ENCODE measurements around the gene SLC30A4. TPM values are rescaled to one million over a fixed set of nuclear protein-coding genes. Genes with fewer than 3 reads are reported as not detected.

Gene SLC30A4
- polyA plus RNA-seq, 6 donors from 2014 or later: 9.3 to 16.8 (median 12.4) TPM

DNA sequence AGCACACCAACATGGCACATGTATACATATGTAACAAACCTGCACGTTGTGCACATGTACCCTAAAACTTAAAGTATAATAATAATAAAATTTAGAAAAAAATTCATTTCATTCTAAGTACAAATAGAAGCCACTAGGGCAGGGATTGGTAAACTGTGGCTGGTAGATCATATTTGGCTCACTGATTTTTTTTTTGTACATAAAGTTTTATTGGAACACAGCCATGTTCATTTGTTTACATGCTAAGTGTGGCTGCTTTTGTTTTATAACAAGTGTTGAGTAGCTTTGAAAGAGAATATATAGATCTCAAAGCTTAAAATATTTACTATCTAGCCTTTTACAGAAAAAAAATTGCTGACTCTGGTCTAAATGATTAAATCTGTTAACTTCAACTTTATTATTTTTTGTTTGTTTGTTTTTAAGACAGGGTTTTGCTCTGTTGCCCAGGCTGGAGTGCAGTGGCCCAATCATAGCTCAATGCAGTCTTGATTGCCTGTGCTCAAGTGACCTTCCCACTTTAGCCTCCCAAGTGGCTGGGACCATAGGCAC, 32.8 kb downstream of the SLC30A4 start:
- Mint-ChIP-seq H3K36me3 (peaks cover 8 to 13% of the 10 kb centered on the region in 2 donors), H3K9me3 (no peaks in the 10 kb centered on the region), H3K27me3 (no peaks in the 10 kb centered on the region), H3K27ac (no peak overlapping the region), H3K4me3 (no peak overlapping the region), H3K4me1 (no peaks in the 10 kb centered on the region)
- ATAC-seq (ENCODE audit: low read depth in 2 of 2) (no peak), DNase-seq (no peak)

DNA sequence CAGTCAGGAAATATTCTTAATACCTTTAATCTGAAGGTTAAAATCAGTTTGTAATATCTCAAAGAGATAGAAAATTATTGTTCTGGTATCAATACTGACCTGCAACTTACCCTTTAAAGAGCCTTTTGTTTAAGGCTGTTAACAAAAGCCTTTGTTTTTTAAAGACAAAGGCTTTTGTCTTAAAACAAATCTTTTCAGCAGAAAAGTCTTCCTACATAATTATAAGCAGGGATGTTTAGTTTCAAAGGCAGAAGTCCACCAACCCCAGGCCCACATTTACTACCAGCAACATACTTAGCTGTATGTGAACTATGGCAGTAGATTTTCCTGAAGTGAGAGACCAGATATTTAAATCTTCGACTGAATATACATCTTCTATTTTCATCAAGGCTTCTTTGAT, 36.2 kb downstream of the SLC30A4 start:
- Mint-ChIP-seq H3K27me3 (no peaks in the 10 kb centered on the region), H3K9me3 (no peaks in the 10 kb centered on the region), H3K4me1 (no peaks in the 10 kb centered on the region), H3K27ac (no peak overlapping the region), H3K4me3 (no peak overlapping the region), H3K36me3 (peaks cover 8 to 14% of the 10 kb centered on the region in 2 donors)
- DNase-seq: no peak
- ATAC-seq (ENCODE audit: low read depth in 2 of 2): no peak

DNA sequence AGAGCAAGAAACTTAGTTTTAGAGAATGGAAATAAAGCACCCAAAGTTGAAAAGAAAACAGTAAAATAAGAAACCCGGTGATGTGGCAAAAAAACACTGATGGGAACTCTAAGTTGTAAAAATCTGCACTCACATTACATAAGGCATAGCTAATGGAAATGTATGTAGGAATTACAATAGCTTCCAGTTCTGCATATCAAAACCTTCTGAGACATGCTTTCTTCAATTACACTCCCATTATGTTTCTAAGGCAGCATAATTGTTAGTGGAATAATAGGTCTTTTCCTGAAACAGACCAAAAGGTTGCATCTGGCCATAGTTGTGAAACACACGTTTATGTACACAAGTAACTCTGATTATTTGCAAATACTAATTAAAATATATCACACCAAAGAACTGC, 41.4 kb downstream of the SLC30A4 start:
- Mint-ChIP-seq H3K4me3 (no peak overlapping the region), H3K9me3 (no peaks in the 10 kb centered on the region), H3K4me1 (no peaks in the 10 kb centered on the region), H3K27me3 (no peaks in the 10 kb centered on the region), H3K27ac (no peak overlapping the region), H3K36me3 (peaks cover 0 to 10% of the 10 kb centered on the region in 2 donors)
- no peak for ATAC-seq (ENCODE audit: low read depth in 2 of 2)
- DNase-seq: no peak

DNA sequence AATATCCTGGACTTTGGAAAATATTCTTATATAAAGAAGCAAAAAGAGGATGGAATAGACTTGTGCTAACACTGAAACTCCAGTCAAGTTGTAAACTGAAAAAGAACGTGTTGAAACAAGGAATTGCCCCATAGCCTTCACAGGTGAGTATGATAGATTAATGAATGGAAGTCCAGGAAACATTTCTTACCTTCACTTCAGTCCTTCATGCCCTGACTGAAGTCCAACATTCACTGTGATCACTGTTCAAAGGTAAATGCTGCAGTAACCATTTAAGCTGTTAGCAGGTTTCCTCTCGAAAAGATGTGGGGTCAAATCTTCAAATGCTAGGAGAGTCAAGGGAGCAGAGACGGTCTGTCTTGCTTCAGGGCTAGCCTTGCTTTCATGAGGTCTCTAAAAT, 46.1 kb downstream of the SLC30A4 start:
- no peak for ATAC-seq (ENCODE audit: low read depth in 2 of 2)
- H3K4me3 Mint-ChIP-seq: no peak overlapping the region
- H3K4me1 Mint-ChIP-seq: no peaks in the 10 kb centered on the region
- no peak for DNase-seq
- no peaks in the 10 kb centered on the region for H3K9me3 Mint-ChIP-seq
- H3K36me3 Mint-ChIP-seq: peaks cover 0 to 7% of the 10 kb centered on the region in 2 donors
- peaks cover 3 to 18% (median 17%) of the 10 kb centered on the region in 3 donors for H3K27me3 Mint-ChIP-seq
- H3K27ac Mint-ChIP-seq: no peak overlapping the region

DNA sequence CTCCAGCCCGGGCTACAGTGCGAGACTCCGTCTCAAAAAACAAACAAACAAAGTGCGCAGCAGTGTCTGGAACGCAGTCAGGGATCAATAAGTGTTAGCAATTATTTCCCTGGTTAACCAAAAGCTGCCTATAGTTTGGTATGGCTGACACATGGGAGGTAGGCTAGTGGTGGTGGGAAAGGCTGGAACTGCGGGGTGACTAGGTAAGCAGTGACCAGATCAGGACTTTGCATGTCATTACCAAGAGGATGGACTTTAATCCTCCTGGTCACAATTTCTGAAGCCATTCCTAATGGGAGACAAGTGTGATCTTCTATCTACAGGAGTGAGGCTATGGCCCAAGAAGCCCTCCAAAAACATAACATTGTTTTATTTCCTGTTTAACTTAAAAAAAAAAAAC, 47.8 kb downstream of the SLC30A4 start:
- no peaks in the 10 kb centered on the region for H3K4me1 Mint-ChIP-seq
- H3K36me3 Mint-ChIP-seq: no peaks in the 10 kb centered on the region
- H3K27me3 Mint-ChIP-seq: peaks cover 6 to 27% (median 21%) of the 10 kb centered on the region in 3 donors
- no peaks in the 10 kb centered on the region for H3K9me3 Mint-ChIP-seq
- ATAC-seq (ENCODE audit: low read depth in 2 of 2) (no peak), DNase-seq (no peak)
- H3K27ac Mint-ChIP-seq: peak overlapping the region in 1 of 6 donors; percentile 49
- H3K4me3 Mint-ChIP-seq: no peak overlapping the region

DNA sequence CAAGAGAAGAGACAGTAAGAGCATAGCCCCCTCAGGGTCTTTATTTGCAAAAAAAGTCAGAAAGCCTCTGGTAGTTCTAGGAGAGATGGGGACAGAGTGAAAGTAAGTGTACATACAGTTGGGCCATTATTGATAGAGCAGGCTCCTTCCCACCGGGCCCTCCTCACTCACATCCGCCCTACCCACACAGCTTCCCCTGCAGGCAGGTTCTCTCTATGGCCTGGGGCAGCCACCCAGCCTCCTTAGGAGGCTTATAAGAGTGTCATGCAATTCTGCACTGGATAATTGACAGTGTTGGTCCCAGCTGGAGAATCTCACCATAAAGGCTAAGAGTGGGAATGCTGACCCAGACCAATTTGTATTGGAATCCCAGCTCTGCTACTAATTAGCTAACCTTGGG, 49.5 kb downstream of the SLC30A4 start:
- peaks cover 17 to 44% (median 24%) of the 10 kb centered on the region in 3 donors for H3K27me3 Mint-ChIP-seq
- no peak overlapping the region for H3K27ac Mint-ChIP-seq
- ATAC-seq (ENCODE audit: low read depth in 2 of 2): no peak
- H3K4me1 Mint-ChIP-seq: no peaks in the 10 kb centered on the region
- no peaks in the 10 kb centered on the region for H3K36me3 Mint-ChIP-seq
- DNase-seq: no peak
- no peak overlapping the region for H3K4me3 Mint-ChIP-seq
- H3K9me3 Mint-ChIP-seq: no peaks in the 10 kb centered on the region

DNA sequence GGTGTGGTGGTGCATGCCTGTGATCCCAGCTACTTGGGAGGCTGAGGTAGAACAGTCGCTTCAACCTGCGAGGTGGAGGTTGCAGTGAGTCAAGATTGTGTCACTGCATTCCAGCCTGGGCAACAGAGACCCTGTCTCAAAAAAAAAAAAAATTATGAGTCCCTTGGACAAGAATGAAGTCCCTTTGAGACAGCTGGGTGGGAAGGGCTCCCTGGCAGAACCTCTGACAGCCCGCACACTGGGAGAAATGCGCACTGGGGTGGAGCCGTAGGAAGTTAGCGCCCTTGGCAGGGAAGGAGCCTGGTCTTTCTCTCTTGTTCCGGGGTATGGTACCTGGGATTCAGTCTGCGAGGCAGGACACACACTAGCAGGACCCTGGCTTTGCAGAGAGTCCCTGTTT, 51.4 kb downstream of the SLC30A4 start:
- H3K4me3 Mint-ChIP-seq: no peak overlapping the region

DNA sequence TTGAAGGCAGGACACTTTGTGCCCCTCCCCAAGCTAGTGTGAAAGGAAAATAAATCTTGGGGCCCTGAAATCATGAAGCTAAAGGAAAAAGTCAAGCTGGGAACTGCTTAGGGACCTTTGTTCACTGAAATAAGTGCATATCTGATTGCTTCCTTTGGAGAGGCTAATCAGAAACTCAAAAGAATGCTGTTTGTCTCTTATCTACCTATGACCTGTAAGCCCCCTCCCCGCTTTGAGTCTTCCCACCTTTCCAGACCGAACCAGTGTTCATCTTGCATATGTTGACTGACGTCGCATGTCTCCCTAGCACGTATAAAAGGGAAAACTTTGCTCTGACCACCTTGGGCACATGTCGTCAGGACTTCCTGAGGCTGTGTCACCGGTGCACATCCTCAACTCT, 53.1 kb downstream of the SLC30A4 start:
- H3K27me3 Mint-ChIP-seq: peaks cover 21 to 50% (median 34%) of the 10 kb centered on the region in 3 donors
- no peak overlapping the region for H3K27ac Mint-ChIP-seq
- DNase-seq: no peak
- no peaks in the 10 kb centered on the region for H3K9me3 Mint-ChIP-seq
- no peaks in the 10 kb centered on the region for H3K36me3 Mint-ChIP-seq
- H3K4me3 Mint-ChIP-seq: no peak overlapping the region
- no peak for ATAC-seq (ENCODE audit: low read depth in 2 of 2)
- peaks cover 0 to 1% (median 0%) of the 10 kb centered on the region in 3 donors for H3K4me1 Mint-ChIP-seq

More for the DNA sequence above, 51.4 kb downstream of the SLC30A4 start:
- ATAC-seq (ENCODE audit: low read depth in 2 of 2): no peak
- Mint-ChIP-seq H3K4me1 (no peaks in the 10 kb centered on the region), H3K27ac (no peak overlapping the region), H3K9me3 (no peaks in the 10 kb centered on the region), H3K27me3 (peaks cover 21 to 48% (median 34%) of the 10 kb centered on the region in 3 donors), H3K36me3 (no peaks in the 10 kb centered on the region)
- no peak for DNase-seq

DNA sequence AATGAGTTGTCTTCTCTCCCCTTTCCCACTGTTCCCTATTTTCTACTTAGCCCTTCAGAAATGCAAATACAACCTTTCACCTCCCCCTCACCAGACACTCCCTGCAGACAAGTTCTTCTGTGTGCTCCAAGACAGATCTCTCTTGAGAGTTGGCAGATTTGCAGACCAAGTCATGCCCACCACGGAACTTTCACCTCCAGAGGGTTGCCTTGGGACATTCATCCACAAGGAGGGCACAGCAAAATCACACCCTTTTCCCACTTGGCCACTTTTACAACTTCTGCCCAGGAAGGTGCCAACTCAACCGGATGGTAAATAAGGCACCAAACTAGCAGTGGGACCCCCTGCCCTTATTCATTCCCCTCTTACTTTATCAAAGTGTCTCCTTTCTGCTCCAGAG, 53.5 kb downstream of the SLC30A4 start:
- ATAC-seq (ENCODE audit: low read depth in 2 of 2): no peak
- H3K27me3 Mint-ChIP-seq: peaks cover 21 to 53% (median 34%) of the 10 kb centered on the region in 3 donors
- H3K4me1 Mint-ChIP-seq: peaks cover 0 to 1% (median 0%) of the 10 kb centered on the region in 3 donors

DNA sequence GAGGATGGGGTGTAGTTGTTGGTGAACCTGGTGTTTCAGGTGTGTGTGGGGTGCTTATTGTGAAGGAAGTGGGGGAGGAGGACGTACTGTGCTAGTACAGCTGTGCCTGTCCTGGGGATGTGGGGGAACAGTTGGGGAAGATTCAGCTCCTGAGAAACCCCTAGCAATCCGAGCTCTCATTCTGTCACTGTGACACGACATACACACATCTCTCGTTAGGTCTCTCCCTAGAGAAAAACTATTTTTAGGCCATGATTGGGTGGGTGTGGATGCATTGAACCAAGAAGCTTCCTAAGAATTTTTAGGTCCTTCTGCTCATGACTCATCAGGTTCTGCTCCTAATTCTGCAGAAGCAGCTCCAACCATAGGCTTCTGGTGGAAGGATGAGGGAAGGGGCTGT, 54.3 kb downstream of the SLC30A4 start:
- no peak for DNase-seq
- H3K4me3 Mint-ChIP-seq: no peak overlapping the region
- no peaks in the 10 kb centered on the region for H3K36me3 Mint-ChIP-seq
- H3K27me3 Mint-ChIP-seq: peaks cover 21 to 53% (median 34%) of the 10 kb centered on the region in 3 donors
- no peak for ATAC-seq (ENCODE audit: low read depth in 2 of 2)
- H3K9me3 Mint-ChIP-seq: peaks cover 0 to 3% (median 0%) of the 10 kb centered on the region in 7 donors
- H3K27ac Mint-ChIP-seq: peak overlapping the region in 1 of 6 donors; percentile 92
- peaks cover 0 to 1% (median 0%) of the 10 kb centered on the region in 3 donors for H3K4me1 Mint-ChIP-seq

More for the DNA sequence above, 53.5 kb downstream of the SLC30A4 start:
- Mint-ChIP-seq H3K27ac (peak overlapping the region in 1 of 6 donors; percentile 64), H3K9me3 (peaks cover 0 to 2% (median 0%) of the 10 kb centered on the region in 7 donors), H3K36me3 (no peaks in the 10 kb centered on the region), H3K4me3 (no peak overlapping the region)
- no peak for DNase-seq

DNA sequence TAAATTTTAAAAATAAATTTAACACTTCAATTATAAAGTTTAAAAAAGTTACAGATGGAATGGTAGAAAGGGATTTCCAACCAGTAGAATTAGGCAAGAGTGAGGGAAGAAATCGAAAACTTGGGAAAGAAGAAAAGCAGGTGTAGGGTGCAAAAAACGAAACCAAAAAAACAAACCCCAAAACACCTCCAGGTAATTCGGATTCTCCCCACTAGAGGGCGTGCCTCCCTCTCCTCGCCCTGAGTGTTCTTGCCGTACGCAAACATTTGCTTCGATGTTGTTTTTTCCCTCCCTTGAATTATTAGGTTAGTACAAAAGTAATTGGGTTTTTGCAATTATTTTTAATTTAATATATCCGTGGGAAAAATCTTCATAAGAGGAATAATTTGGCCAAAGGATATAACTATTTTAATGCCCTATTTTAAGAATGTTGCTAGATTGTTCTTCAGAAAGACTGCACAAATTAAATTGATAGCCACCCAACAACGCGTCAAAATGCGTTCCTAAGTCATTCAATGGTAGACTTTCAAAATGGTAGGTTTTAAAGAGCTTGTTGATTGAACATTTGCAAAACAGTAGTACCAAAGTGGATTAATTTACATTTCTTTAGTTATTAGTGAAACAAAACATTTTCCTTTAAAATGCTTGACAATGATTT, 63.7 kb downstream of the SLC30A4 start:
- DNase-seq (peak; percentile 74), ATAC-seq (ENCODE audit: low read depth in 2 of 2) (no peak)
- H3K4me1 Mint-ChIP-seq: peaks cover 24 to 44% (median 32%) of the 10 kb centered on the region in 3 donors
- peak overlapping the region in 1 of 6 donors; percentile 69 for H3K27ac Mint-ChIP-seq
- peak overlapping the region in 7 of 8 donors; percentile 15 to 83 (median 62) for H3K4me3 Mint-ChIP-seq
- H3K9me3 Mint-ChIP-seq: no peaks in the 10 kb centered on the region
- H3K36me3 Mint-ChIP-seq: no peaks in the 10 kb centered on the region
- H3K27me3 Mint-ChIP-seq: no peaks in the 10 kb centered on the region

DNA sequence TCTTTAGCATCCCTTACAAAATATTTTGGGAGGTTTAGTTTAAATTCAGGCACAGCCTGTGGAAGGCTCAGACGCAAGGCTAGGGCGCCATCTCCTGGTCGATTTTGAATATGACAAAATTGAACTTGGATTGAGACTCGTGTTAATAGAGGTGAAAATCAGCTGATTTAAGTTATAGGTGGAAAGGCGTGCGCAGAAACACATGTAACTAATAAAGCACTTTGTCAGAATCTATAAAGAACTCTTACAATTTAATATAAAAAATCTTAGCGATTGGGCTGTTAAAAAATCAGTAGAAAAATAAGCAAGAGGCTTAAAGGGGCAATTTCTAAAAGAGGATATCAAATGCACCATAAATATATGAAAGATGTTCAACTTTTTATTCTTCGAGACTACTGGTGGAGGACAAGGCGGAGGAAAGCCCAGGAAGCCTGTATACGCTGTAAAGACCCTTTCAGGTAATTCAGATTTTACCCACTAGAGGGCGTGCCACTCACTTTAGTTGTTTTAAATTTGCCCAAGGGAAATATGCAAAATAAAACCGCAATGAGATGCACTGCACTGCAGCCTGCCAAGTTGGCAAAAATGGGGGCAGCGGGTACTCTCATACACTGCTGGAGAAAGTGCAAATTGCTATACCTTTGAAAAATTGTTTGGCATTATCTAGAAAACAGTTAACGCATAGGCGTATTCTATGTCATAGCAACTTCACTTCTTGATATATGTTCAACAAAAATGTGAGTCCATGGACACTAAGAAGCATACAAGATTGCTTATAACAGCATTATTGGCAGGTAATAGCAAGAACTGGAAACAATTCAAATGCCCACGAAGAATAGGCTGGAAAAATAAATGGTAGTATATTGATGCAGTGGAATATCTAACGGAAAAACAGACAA, 64.7 kb downstream of the SLC30A4 start:
- Mint-ChIP-seq H3K9me3 (no peaks in the 10 kb centered on the region), H3K4me1 (peaks cover 27 to 46% (median 37%) of the 10 kb centered on the region in 3 donors), H3K4me3 (peak overlapping the region; percentile 75 to 91 (median 82)), H3K36me3 (no peaks in the 10 kb centered on the region), H3K27ac (peak overlapping the region; percentile 85 to 93 (median 90)), H3K27me3 (no peaks in the 10 kb centered on the region)
- ATAC-seq (ENCODE audit: low read depth in 2 of 2) (peak; percentile 60 to 71), DNase-seq (peak; percentile 85)

DNA sequence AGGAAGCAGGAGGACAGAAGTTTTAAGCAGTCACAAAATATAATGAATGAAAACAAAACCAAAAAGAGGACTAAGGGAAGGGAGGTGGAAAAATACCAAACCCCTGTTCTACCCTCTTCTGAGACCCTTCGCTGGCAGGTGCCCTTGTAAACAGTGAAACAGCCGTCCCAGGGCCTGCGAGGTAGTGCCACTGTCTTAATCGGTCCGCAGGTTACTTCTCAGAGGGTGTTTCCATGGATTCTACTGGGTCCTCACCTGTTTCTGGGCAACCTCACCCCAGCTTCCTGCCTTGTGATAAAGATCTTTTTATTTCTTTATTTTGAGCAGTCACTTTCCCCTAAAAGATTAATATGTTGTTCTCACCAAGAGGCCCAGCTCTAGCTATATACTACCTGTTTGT, 65.3 kb downstream of the SLC30A4 start:
- Mint-ChIP-seq H3K9me3 (peaks cover 0 to 4% (median 0%) of the 10 kb centered on the region in 7 donors), H3K4me3 (peak overlapping the region in 4 of 8 donors; percentile 75 to 83 (median 82)), H3K27ac (peak overlapping the region in 4 of 6 donors; percentile 76 to 92 (median 88)), H3K27me3 (no peaks in the 10 kb centered on the region), H3K4me1 (peaks cover 27 to 46% (median 37%) of the 10 kb centered on the region in 3 donors), H3K36me3 (no peaks in the 10 kb centered on the region)
- DNase-seq: no peak
- no peak for ATAC-seq (ENCODE audit: low read depth in 2 of 2)
